Measurements from ENCODE around the gene RPS6KB2. TPM values are rescaled to one million over a fixed set of nuclear protein-coding genes. Genes with fewer than 3 reads are reported as not detected.

The RPS6KB2 gene
- total and polyA plus RNA-seq, 7 donors, result 27.1 to 70.2 (median 55.9) TPM

Small RNA genes within 50 kb of the gene (small RNA-seq; reads per million reads assigned to genes)
- gene RNU6-1238P, result 0 reads per million in 3 donors

Other genes with a start within 250 kb of the RPS6KB2 start
- gene GRK2, start 162.0 kb upstream of the RPS6KB2 start, total RNA-seq, result 10 to 100 TPM; 32.1 to 48.2 (median 38.9) TPM
- gene GRK2, start 162.0 kb upstream of the RPS6KB2 start, polyA plus RNA-seq, result 100 to 1,000 TPM in 1 of 3 donors, 10 to 100 TPM in 2; 88.3 to 152 (median 92.0) TPM
- gene ANKRD13D, start 139.2 kb upstream of the RPS6KB2 start, total RNA-seq, result 10 to 100 TPM; 23.9 to 45.7 (median 24.2) TPM
- 10 to 100 TPM in 2 of 3 donors, 1 to 10 TPM in 1; 9.0 to 42.2 (median 16.8) TPM for gene ANKRD13D, start 139.2 kb upstream of the RPS6KB2 start, polyA plus RNA-seq
- gene SSH3, start 125.0 kb upstream of the RPS6KB2 start, total RNA-seq, result 10 to 100 TPM; 20.0 to 37.7 (median 26.6) TPM
- 10 to 100 TPM; 15.6 to 39.0 (median 21.3) TPM for gene SSH3, start 125.0 kb upstream of the RPS6KB2 start, polyA plus RNA-seq
- gene POLD4, start 74.9 kb upstream of the RPS6KB2 start, total RNA-seq, result 10 to 100 TPM; 48.5 to 78.9 (median 67.0) TPM
- gene POLD4, start 74.9 kb upstream of the RPS6KB2 start, polyA plus RNA-seq, result 100 to 1,000 TPM; 381 to 748 (median 498) TPM
- 10 to 100 TPM in 1 of 4 donors, 1 to 10 TPM in 3; 2.9 to 49.8 (median 6.6) TPM for gene CLCF1, start 54.9 kb upstream of the RPS6KB2 start, total RNA-seq
- 1 to 10 TPM in 2 of 3 donors, under 1 TPM in 1; 0.92 to 6.5 (median 2.4) TPM for gene CLCF1, start 54.9 kb upstream of the RPS6KB2 start, polyA plus RNA-seq
- 10 to 100 TPM; 11.4 to 18.1 (median 16.5) TPM for gene RAD9A, start 36.5 kb upstream of the RPS6KB2 start, total RNA-seq
- gene RAD9A, start 36.5 kb upstream of the RPS6KB2 start, polyA plus RNA-seq, result 10 to 100 TPM in 1 of 3 donors, 1 to 10 TPM in 2; 6.5 to 33.9 (median 6.6) TPM
- 10 to 100 TPM; 59.5 to 87.0 (median 80.0) TPM for gene PPP1CA, start 26.6 kb upstream of the RPS6KB2 start, total RNA-seq
- 100 to 1,000 TPM; 228 to 357 (median 235) TPM for gene PPP1CA, start 26.6 kb upstream of the RPS6KB2 start, polyA plus RNA-seq
- 1 to 10 TPM in 2 of 4 donors, under 1 TPM in 1, not detected in 1; 0.71 to 2.5 (median 1.2) TPM for gene TBC1D10C, start 24.4 kb upstream of the RPS6KB2 start, total RNA-seq
- gene TBC1D10C, start 24.4 kb upstream of the RPS6KB2 start, polyA plus RNA-seq, result 10 to 100 TPM in 1 of 3 donors, 1 to 10 TPM in 2; 1.6 to 48.2 (median 1.8) TPM
- under 1 TPM; 0.16 to 0.68 (median 0.46) TPM for gene CARNS1, start 12.8 kb upstream of the RPS6KB2 start, total RNA-seq
- gene CARNS1, start 12.8 kb upstream of the RPS6KB2 start, polyA plus RNA-seq, result under 1 TPM in 1 of 3 donors, not detected in 2; 0.83 TPM
- 1 to 10 TPM in 3 of 4 donors, under 1 TPM in 1; 0.71 to 3.7 (median 2.1) TPM for gene PTPRCAP, start 9.2 kb downstream of the RPS6KB2 start, total RNA-seq
- 100 to 1,000 TPM in 1 of 3 donors, 1 to 10 TPM in 2; 2.4 to 129 (median 2.8) TPM for gene PTPRCAP, start 9.2 kb downstream of the RPS6KB2 start, polyA plus RNA-seq
- 10 to 100 TPM; 42.9 to 52.9 (median 46.1) TPM for gene CORO1B, start 15.0 kb downstream of the RPS6KB2 start, total RNA-seq
- gene CORO1B, start 15.0 kb downstream of the RPS6KB2 start, polyA plus RNA-seq, result 100 to 1,000 TPM; 150 to 190 (median 166) TPM
- not detected for gene GPR152, start 24.2 kb downstream of the RPS6KB2 start, total RNA-seq
- not detected for gene GPR152, start 24.2 kb downstream of the RPS6KB2 start, polyA plus RNA-seq
- 1 to 10 TPM in 1 of 4 donors, under 1 TPM in 3; 0.41 to 1.5 (median 0.63) TPM for gene CABP4, start 26.9 kb downstream of the RPS6KB2 start, total RNA-seq
- under 1 TPM in 2 of 3 donors, not detected in 1; 0.60 to 0.61 TPM for gene CABP4, start 26.9 kb downstream of the RPS6KB2 start, polyA plus RNA-seq
- 100 to 1,000 TPM in 3 of 4 donors, 10 to 100 TPM in 1; 54.6 to 137 (median 121) TPM for gene TMEM134, start 40.8 kb downstream of the RPS6KB2 start, total RNA-seq
- gene TMEM134, start 40.8 kb downstream of the RPS6KB2 start, polyA plus RNA-seq, result 10 to 100 TPM; 66.7 to 96.1 (median 69.1) TPM
- gene AIP, start 54.5 kb downstream of the RPS6KB2 start, total RNA-seq, result 100 to 1,000 TPM; 103 to 120 (median 109) TPM
- 10 to 100 TPM; 71.2 to 82.3 (median 76.6) TPM for gene AIP, start 54.5 kb downstream of the RPS6KB2 start, polyA plus RNA-seq
- gene PITPNM1, start 76.9 kb downstream of the RPS6KB2 start, total RNA-seq, result 10 to 100 TPM in 1 of 4 donors, 1 to 10 TPM in 3; 3.2 to 16.0 (median 5.6) TPM
- 10 to 100 TPM; 16.2 to 69.1 (median 36.1) TPM for gene PITPNM1, start 76.9 kb downstream of the RPS6KB2 start, polyA plus RNA-seq
- 10 to 100 TPM; 13.3 to 32.9 (median 23.7) TPM for gene CDK2AP2, start 79.7 kb downstream of the RPS6KB2 start, total RNA-seq
- 100 to 1,000 TPM in 2 of 3 donors, 10 to 100 TPM in 1; 64.9 to 126 (median 101) TPM for gene CDK2AP2, start 79.7 kb downstream of the RPS6KB2 start, polyA plus RNA-seq
- gene CABP2, start 95.0 kb downstream of the RPS6KB2 start, total RNA-seq, result not detected
- gene CABP2, start 95.0 kb downstream of the RPS6KB2 start, polyA plus RNA-seq, result not detected
- gene GSTP1, start 155.3 kb downstream of the RPS6KB2 start, total RNA-seq, result 100 to 1,000 TPM; 349 to 702 (median 499) TPM
- gene GSTP1, start 155.3 kb downstream of the RPS6KB2 start, polyA plus RNA-seq, result 100 to 1,000 TPM; 451 to 717 (median 599) TPM
- 100 to 1,000 TPM; 152 to 286 (median 203) TPM for gene NDUFV1, start 178.4 kb downstream of the RPS6KB2 start, total RNA-seq
- gene NDUFV1, start 178.4 kb downstream of the RPS6KB2 start, polyA plus RNA-seq, result 100 to 1,000 TPM; 169 to 268 (median 254) TPM
- 10 to 100 TPM in 1 of 4 donors, 1 to 10 TPM in 3; 3.6 to 10.9 (median 7.0) TPM for gene NUDT8, start 201.4 kb downstream of the RPS6KB2 start, total RNA-seq
- 10 to 100 TPM; 29.6 to 63.1 (median 51.1) TPM for gene NUDT8, start 201.4 kb downstream of the RPS6KB2 start, polyA plus RNA-seq
- gene TBX10, start 211.3 kb downstream of the RPS6KB2 start, total RNA-seq, result not detected
- gene TBX10, start 211.3 kb downstream of the RPS6KB2 start, polyA plus RNA-seq, result 100 to 1,000 TPM in 1 of 3 donors, 10 to 100 TPM in 2; 15.8 to 109 (median 60.6) TPM
- gene ACY3, start 222.2 kb downstream of the RPS6KB2 start, total RNA-seq, result not detected
- 10 to 100 TPM; 12.4 to 16.6 (median 16.2) TPM for gene ACY3, start 222.2 kb downstream of the RPS6KB2 start, polyA plus RNA-seq
- gene ALDH3B2, start 246.1 kb downstream of the RPS6KB2 start, total RNA-seq, result not detected
- gene ALDH3B2, start 246.1 kb downstream of the RPS6KB2 start, polyA plus RNA-seq, result under 1 TPM in 1 of 3 donors, not detected in 2; 0.38 TPM